MM.1S (cell line): ENCODE results near the gene ATN1.
A peak's percentile ranks its signal among the peaks of the same experiment; 100 is the strongest.

ENCODE experiments used
- DNase-seq: peaks from one replicate; pipeline ENCODE4 v3.0.0-alpha.2; 2015
- H2AFZ ChIP-seq: fragments of 300-600 bp; sonication (generic); 2 replicates; pipeline ENCODE4 v1.6.0; 2016; ENCODE audit warnings: antibody characterized with exemption, low read length
- H3F3A ChIP-seq: fragments of 300-600 bp; sonication (generic); 2 replicates; pipeline ENCODE4 v1.6.1; 2016; ENCODE audit warnings: mild to moderate bottlenecking, antibody characterized with exemption, low read length, moderate library complexity, mixed read lengths; ENCODE audit not compliant: insufficient read depth
- H3K27ac ChIP-seq: fragments of 300-600 bp; sonication (generic); 2 replicates; pipeline ENCODE4 v1.5.1; 2016; ENCODE audit warnings: mild to moderate bottlenecking, low read length
- H3K27me3 ChIP-seq: fragments of 300-600 bp; sonication (generic); replicated peaks from 2 replicates; pipeline ENCODE4 v1.6.0; 2016; ENCODE audit warnings: low read length; ENCODE audit not compliant: insufficient read depth
- H3K36me3 ChIP-seq: fragments of 300-600 bp; sonication (generic); replicated peaks from 2 replicates; pipeline ENCODE4 v1.6.1; 2016; ENCODE audit warnings: mild to moderate bottlenecking, low read length, mixed read lengths; ENCODE audit not compliant: insufficient read depth
- H3K4me1 ChIP-seq: fragments of 300-600 bp; sonication (generic); 2 replicates; pipeline ENCODE4 v1.6.1; 2016; ENCODE audit warnings: low read length, mixed read lengths
- H3K4me2 ChIP-seq: fragments of 300-600 bp; sonication (generic); 2 replicates; pipeline ENCODE4 v1.6.0; 2016; ENCODE audit warnings: low read depth, low read length
- H3K4me3 ChIP-seq: fragments of 300-600 bp; sonication (generic); 2 replicates; pipeline ENCODE4 v1.5.1; 2016; ENCODE audit warnings: low read length, mixed read lengths
- H3K79me2 ChIP-seq: fragments of 300-600 bp; sonication (generic); 2 replicates; pipeline ENCODE4 v1.6.1; 2016; ENCODE audit warnings: mixed run types, low read length, mixed read lengths
- H3K9ac ChIP-seq: fragments of 300-600 bp; sonication (generic); 2 replicates; pipeline ENCODE4 v1.6.1; 2016; ENCODE audit warnings: low read length, mixed read lengths
- H3K9me2 ChIP-seq: fragments of 300-600 bp; sonication (generic); replicated peaks from 2 replicates; pipeline ENCODE4 v1.6.1; 2016; ENCODE audit warnings: mild to moderate bottlenecking, low read length, mixed read lengths; ENCODE audit not compliant: insufficient read depth
- H3K9me3 ChIP-seq: fragments of 300-600 bp; sonication (generic); replicated peaks from 2 replicates; pipeline ENCODE4 v1.6.1; 2016; ENCODE audit warnings: mild to moderate bottlenecking, low read length, mixed read lengths; ENCODE audit not compliant: insufficient read depth
- H4K20me1 ChIP-seq: fragments of 300-600 bp; sonication (generic); 2 replicates; pipeline ENCODE4 v1.6.1; 2016; ENCODE audit warnings: mild to moderate bottlenecking, low read length, moderate library complexity, mixed read lengths; ENCODE audit not compliant: insufficient read depth
- EZH2 ChIP-seq: fragments of 300-600 bp; sonication (generic); optimal IDR thresholded peaks from 2 replicates; pipeline ENCODE3; 2017; ENCODE audit warnings: low read depth, mild to moderate bottlenecking, antibody characterized with exemption, low read length, mixed read lengths
- EZH2phosphoT487 ChIP-seq: fragments of 300-600 bp; sonication (generic); IDR thresholded peaks from 2 replicates; pipeline ENCODE4 v1.6.1; 2018; ENCODE audit warnings: antibody characterized with exemption, low read length
- TF ChIP-seq, protein P1 (sequence below): fragments of 300-600 bp; sonication (generic); IDR thresholded peaks from 2 replicates; pipeline ENCODE4 v1.5.1; 2016; ENCODE audit warnings: antibody characterized with exemption, low read length, mixed read lengths

ATN1 gene

DNA sequence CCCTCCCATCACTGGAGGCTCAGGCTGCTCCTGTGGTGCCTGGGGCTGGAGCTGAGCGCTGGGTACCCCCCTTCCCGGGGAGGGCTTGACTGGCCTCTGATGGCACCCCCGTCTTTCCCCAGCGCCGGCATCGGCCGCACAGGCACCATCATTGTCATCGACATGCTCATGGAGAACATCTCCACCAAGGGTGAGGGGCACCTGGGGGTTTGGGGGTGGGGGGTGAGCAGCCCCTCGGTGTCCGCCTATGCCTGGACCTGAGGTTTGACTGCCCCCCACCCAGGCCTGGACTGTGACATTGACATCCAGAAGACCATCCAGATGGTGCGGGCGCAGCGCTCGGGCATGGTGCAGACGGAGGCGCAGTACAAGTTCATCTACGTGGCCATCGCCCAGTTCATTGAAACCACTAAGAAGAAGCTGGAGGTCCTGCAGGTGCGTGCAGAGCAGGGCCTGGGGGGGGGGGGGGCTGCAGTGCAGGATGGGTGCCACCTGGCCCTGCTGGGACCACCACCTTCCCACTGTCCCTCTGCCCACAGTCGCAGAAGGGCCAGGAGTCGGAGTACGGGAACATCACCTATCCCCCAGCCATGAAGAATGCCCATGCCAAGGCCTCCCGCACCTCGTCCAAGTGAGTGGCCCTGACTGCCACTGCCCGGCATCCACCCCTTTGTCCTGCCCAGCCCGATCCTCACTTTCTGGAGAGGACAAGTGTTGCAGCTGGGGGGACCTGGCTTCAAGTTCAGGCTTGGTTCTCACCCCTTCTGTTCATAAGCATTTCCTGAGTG is 32.2 kb downstream of the ATN1 start:
- H3K9me2 ChIP-seq, result no peaks in the 10 kb centered on the region
- H2AFZ ChIP-seq, result no peak overlapping the region
- H3K9me3 ChIP-seq, result no peaks in the 10 kb centered on the region
- H3K27ac ChIP-seq, result peak overlapping the region; percentile 94
- no peaks in the 10 kb centered on the region for H3K27me3 ChIP-seq
- H3K4me2 ChIP-seq, result peak overlapping the region; percentile 94
- H4K20me1 ChIP-seq, result no peaks in the 10 kb centered on the region
- TF ChIP-seq, protein P1, sequence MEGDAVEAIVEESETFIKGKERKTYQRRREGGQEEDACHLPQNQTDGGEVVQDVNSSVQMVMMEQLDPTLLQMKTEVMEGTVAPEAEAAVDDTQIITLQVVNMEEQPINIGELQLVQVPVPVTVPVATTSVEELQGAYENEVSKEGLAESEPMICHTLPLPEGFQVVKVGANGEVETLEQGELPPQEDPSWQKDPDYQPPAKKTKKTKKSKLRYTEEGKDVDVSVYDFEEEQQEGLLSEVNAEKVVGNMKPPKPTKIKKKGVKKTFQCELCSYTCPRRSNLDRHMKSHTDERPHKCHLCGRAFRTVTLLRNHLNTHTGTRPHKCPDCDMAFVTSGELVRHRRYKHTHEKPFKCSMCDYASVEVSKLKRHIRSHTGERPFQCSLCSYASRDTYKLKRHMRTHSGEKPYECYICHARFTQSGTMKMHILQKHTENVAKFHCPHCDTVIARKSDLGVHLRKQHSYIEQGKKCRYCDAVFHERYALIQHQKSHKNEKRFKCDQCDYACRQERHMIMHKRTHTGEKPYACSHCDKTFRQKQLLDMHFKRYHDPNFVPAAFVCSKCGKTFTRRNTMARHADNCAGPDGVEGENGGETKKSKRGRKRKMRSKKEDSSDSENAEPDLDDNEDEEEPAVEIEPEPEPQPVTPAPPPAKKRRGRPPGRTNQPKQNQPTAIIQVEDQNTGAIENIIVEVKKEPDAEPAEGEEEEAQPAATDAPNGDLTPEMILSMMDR, result no peak
- TF ChIP-seq EZH2phosphoT487 (no peak), EZH2 (no peak)
- peaks cover 58% of the 10 kb centered on the region for H3K79me2 ChIP-seq
- H3F3A ChIP-seq, result peaks cover 50% of the 10 kb centered on the region
- no peaks in the 10 kb centered on the region; the same call in 1 of the 2 replicates for H3K36me3 ChIP-seq
- DNase-seq, result no peak
- H3K4me3 ChIP-seq, result peak overlapping the region; percentile 56
- peak overlapping the region; percentile 78 for H3K9ac ChIP-seq
- H3K4me1 ChIP-seq, result peaks cover 77% of the 10 kb centered on the region

DNA sequence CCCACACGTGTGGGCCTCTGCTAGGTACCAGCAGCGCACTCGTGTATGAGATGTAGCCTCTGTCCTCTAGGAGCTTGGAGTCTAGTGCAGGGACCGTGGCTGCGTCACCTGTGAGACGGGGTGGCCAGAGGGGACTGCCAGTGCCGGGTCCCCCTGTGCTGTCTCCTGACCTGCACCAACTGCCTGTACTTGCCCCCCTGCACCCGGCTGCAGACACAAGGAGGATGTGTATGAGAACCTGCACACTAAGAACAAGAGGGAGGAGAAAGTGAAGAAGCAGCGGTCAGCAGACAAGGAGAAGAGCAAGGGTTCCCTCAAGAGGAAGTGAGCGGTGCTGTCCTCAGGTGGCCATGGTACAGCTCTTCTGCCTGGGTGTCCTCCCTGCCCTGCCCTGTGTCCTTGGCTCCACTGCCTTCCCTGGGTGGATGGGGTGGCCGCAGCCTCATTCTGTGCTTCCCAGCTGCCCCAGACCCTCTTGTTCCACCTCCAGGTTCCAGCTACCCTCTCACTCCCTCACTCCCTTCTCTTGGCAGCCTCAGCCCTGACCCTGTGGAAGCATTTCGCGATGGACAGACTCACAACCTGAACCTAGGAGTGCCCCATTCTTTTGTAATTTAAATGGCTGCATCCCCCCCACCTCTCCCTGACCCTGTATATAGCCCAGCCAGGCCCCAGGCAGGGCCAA is 33.0 kb downstream of the ATN1 start:
- H3K4me1 ChIP-seq, result peaks cover 76% of the 10 kb centered on the region
- no peak overlapping the region for H2AFZ ChIP-seq
- peaks cover 50% of the 10 kb centered on the region for H3K79me2 ChIP-seq
- TF ChIP-seq, protein P1, result peak; percentile 58
- TF ChIP-seq EZH2phosphoT487, result no peak
- peak overlapping the region; percentile 56 for H3K4me3 ChIP-seq
- H3K36me3 ChIP-seq, result no peaks in the 10 kb centered on the region; the same call in 1 of the 2 replicates
- H3K9ac ChIP-seq, result peak overlapping the region; percentile 78
- no peaks in the 10 kb centered on the region for H3K27me3 ChIP-seq
- peak; percentile 78 for DNase-seq
- H3K27ac ChIP-seq, result peak overlapping the region; percentile 94
- H3K9me3 ChIP-seq, result no peaks in the 10 kb centered on the region
- H3K9me2 ChIP-seq, result no peaks in the 10 kb centered on the region
- no peaks in the 10 kb centered on the region for H4K20me1 ChIP-seq
- peak overlapping the region; percentile 94 for H3K4me2 ChIP-seq
- peaks cover 58% of the 10 kb centered on the region for H3F3A ChIP-seq

DNA sequence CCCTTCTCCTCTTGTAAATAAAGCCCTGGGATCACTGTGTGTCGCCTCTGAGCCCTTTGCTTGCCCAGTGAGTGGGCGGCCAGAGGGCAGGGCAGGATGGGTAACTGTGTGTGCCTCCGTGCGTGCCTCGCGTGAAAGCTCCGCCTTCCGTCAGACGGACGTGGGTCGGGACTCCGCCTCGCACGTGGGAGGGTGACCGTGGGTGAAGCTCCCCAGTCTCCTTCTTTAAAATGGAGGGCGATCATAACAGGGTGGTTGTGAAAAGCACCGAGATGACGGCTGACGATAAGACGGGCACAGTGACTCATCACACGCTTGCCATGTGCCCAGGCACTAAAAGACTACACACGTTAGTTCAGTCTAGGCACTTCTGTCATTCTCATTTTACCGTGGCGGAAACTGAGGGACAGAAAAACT is 33.5 kb downstream of the ATN1 start:
- H3K9ac ChIP-seq, result peak overlapping the region; percentile 78
- no peaks in the 10 kb centered on the region for H4K20me1 ChIP-seq
- peak overlapping the region; percentile 56; the same call in 1 of the 2 replicates for H3K4me3 ChIP-seq
- H3K4me2 ChIP-seq, result peak overlapping the region; percentile 94; the same call in 1 of the 2 replicates
- peaks cover 46% of the 10 kb centered on the region for H3K79me2 ChIP-seq
- H3K9me2 ChIP-seq, result no peaks in the 10 kb centered on the region
- DNase-seq, result peak; percentile 6
- peaks cover 63% of the 10 kb centered on the region for H3F3A ChIP-seq
- H3K4me1 ChIP-seq, result peaks cover 71% of the 10 kb centered on the region
- no peak overlapping the region for H2AFZ ChIP-seq
- TF ChIP-seq, protein P1, result no peak
- TF ChIP-seq EZH2phosphoT487 (no peak), EZH2 (no peak)
- H3K27me3 ChIP-seq, result no peaks in the 10 kb centered on the region
- H3K9me3 ChIP-seq, result no peaks in the 10 kb centered on the region
- peak overlapping the region; percentile 94 for H3K27ac ChIP-seq
- H3K36me3 ChIP-seq, result no peaks in the 10 kb centered on the region; the same call in 1 of the 2 replicates
